K562 (cell line): ENCODE measurements around the gene PALLD. TPM values are rescaled to one million over a fixed set of nuclear protein-coding genes. Genes with fewer than 3 reads are reported as not detected.

Experiments
- ATAC-seq: fragments of 200-7000 bp; cut with Tn5 transposase; 3 replicates; pipeline ENCODE4 v1.9.1; 2020; ENCODE audit warnings: moderate library complexity
- BruUV-seq: library from RNA; stranded (reverse); fragments of 400-500 nt; replicated peaks from 2 replicates; lab custom pipeline; 2021; lab: Mats Ljungman, UMichigan
- CTCF ChIA-PET: fragments of 300-600 bp; formaldehyde crosslinking; extraction: SDS; loops from one replicate; lab custom pipeline; 2021; ENCODE audit warnings: low intra/inter-chr PET ratio; lab: Yijun Ruan, JAX
- POLR2A ChIA-PET: fragments of 300-600, 350-650 bp; sonication (Branson Sonifier 250); formaldehyde crosslinking; extraction: SDS; loops from one replicate; lab custom pipeline; 2021; ENCODE audit warnings: antibody characterized with exemption, inconsistent platforms; lab: Yijun Ruan, JAX
- DNase-seq, 4 experiments: peaks; one replicate each; pipeline versions ENCODE4 v3.0.0 to v3.0.0-alpha.2; 2011 to 2018; ENCODE audit warnings: low spot score in 3 of 4, mixed read lengths in 3 of 4; ENCODE audit errors: extremely low read depth in 1 of 4
- FAIRE-seq: peaks from 2 replicates; lab custom pipeline; 2011; peaks lifted over from hg19 to GRCh38; lab: Jason Lieb, UNC
- H2AFZ ChIP-seq: 2 replicates; pipeline ENCODE4 v1.6.0; 2011; ENCODE audit warnings: low read depth, low read length, control low read depth, inconsistent platforms
- H3K27ac ChIP-seq: fragments of 200-600 bp; 3 replicates; pipeline ENCODE4 v1.8.0; 2011; ENCODE audit warnings: low read depth, mild to moderate bottlenecking, control low read depth, inconsistent platforms, low read length, moderate library complexity, mixed read lengths; ENCODE audit errors: extremely low read depth
- H3K27me3 ChIP-seq, 2 experiments: fragments of 300-600 bp in 1 of 2; 2 replicates in 1 of 2; 3 replicates in 1 of 2; pipeline versions ENCODE4 v1.6.0 to v1.8.0; 2011; ENCODE audit warnings: inconsistent platforms in 2 of 2, low read length in 2 of 2, mild to moderate bottlenecking in 1 of 2, mixed read lengths in 1 of 2, moderate library complexity in 1 of 2; ENCODE audit not compliant: control insufficient read depth in 2 of 2, insufficient read depth in 2 of 2
- H3K36me3 ChIP-seq: fragments of 300-600 bp; 3 replicates; pipeline ENCODE4 v1.8.0; 2011; ENCODE audit warnings: mild to moderate bottlenecking, low read length, inconsistent platforms; ENCODE audit not compliant: control insufficient read depth, insufficient read depth
- H3K4me1 ChIP-seq, 2 experiments: fragments of 200-600 bp in 1 of 2; replicated peaks in 1 of 2; 2 replicates in 1 of 2; 3 replicates in 1 of 2; pipeline versions ENCODE4 v1.5.1 to v1.8.0; 2011; ENCODE audit warnings: inconsistent platforms in 2 of 2, low read length in 2 of 2, mild to moderate bottlenecking in 1 of 2, mixed read lengths in 1 of 2, moderate library complexity in 1 of 2; ENCODE audit not compliant: control insufficient read depth in 2 of 2, insufficient read depth in 2 of 2
- H3K4me2 ChIP-seq: 2 replicates; pipeline ENCODE4 v1.6.1; 2011; ENCODE audit warnings: low read length, control low read depth, inconsistent platforms, mixed read lengths; ENCODE audit not compliant: insufficient read depth
- H3K4me3 ChIP-seq: fragments of 200-600 bp; sonication (generic), shearing (Covaris generic); 2 replicates; pipeline ENCODE4 v1.5.1; 2016; ENCODE audit warnings: control low read depth, inconsistent platforms
- H3K79me2 ChIP-seq: fragments of 200-600 bp; 3 replicates; pipeline ENCODE4 v1.8.0; 2011; ENCODE audit warnings: low read length, inconsistent platforms; ENCODE audit not compliant: control insufficient read depth, insufficient read depth
- H3K9ac ChIP-seq, 2 experiments: 2 replicates each; pipeline versions ENCODE4 v1.6.0 to v1.6.1; 2011; ENCODE audit warnings: low read depth in 2 of 2, low read length in 2 of 2, control low read depth in 1 of 2, inconsistent platforms in 1 of 2, mild to moderate bottlenecking in 1 of 2, mixed read lengths in 1 of 2; ENCODE audit not compliant: insufficient read depth in 1 of 2
- H3K9me1 ChIP-seq: one replicate; pipeline ENCODE4 v1.6.0; 2011; ENCODE audit warnings: inconsistent platforms, mild to moderate bottlenecking, low read length, moderate library complexity; ENCODE audit not compliant: control insufficient read depth, insufficient read depth
- H3K9me3 ChIP-seq: replicated peaks from 2 replicates; pipeline ENCODE4 v1.5.1; 2011; ENCODE audit warnings: low read depth, low read length, inconsistent platforms; ENCODE audit not compliant: control insufficient read depth, insufficient read depth
- H4K20me1 ChIP-seq: replicated peaks from 2 replicates; pipeline ENCODE4 v1.6.1; 2011; ENCODE audit warnings: low read length, inconsistent platforms, mixed read lengths; ENCODE audit not compliant: control insufficient read depth, insufficient read depth
- BACH1 ChIP-seq: fragments of 200-800 bp; sonication (Bioruptor generic); IDR thresholded peaks from 2 replicates; pipeline ENCODE4 v1.6.1; 2016; ENCODE audit warnings: missing genetic modification characterization, missing compliant biosample characterization
- ELF2 ChIP-seq: fragments of 250-450 bp; sonication (Bioruptor Pico); IDR thresholded peaks from 2 replicates; pipeline ENCODE4 v1.5.0; 2021; ENCODE audit warnings: mild to moderate bottlenecking
- HDAC3 ChIP-seq: fragments of 450-650 bp; IDR thresholded peaks from 2 replicates; pipeline ENCODE4 v1.6.1; 2018; ENCODE audit warnings: borderline replicate concordance, mild to moderate bottlenecking, moderate library complexity; ENCODE audit not compliant: partially characterized antibody
- KLF16 ChIP-seq: IDR thresholded peaks from 2 replicates; pipeline ENCODE4 v1.6.1; 2016; ENCODE audit warnings: antibody characterized with exemption
- MLLT1 ChIP-seq, 2 experiments: fragments of 450-650 bp; IDR thresholded peaks; 2 replicates each; pipeline ENCODE4 v1.6.1; 2016
- RBM22 ChIP-seq: fragments of 200-400 bp; formaldehyde crosslinking; IDR thresholded peaks from 2 replicates; pipeline ENCODE4 v1.6.1; 2018; ENCODE audit warnings: low read length, low read depth; ENCODE audit not compliant: poor library complexity, severe bottlenecking
- SAFB ChIP-seq: fragments of 200-400 bp; formaldehyde crosslinking; IDR thresholded peaks from 2 replicates; pipeline ENCODE4 v1.6.1; 2017; ENCODE audit warnings: low read depth, low read length, borderline replicate concordance
- ZEB2 ChIP-seq: fragments of 450-650 bp; IDR thresholded peaks from 2 replicates; pipeline ENCODE4 v1.6.1; 2016
- ZNF121 ChIP-seq: sonication (generic); formaldehyde crosslinking; conservative IDR thresholded peaks from 2 replicates; pipeline ENCODE4 v1.8.0; 2022; ENCODE audit warnings: missing genetic modification reagents
- WGBS: fragments of 100-300 bp; shearing (Covaris generic); methylation state at CpG from one replicate; pipeline ENCODE4 v1.1.6; 2016; ENCODE audit warnings: low coverage, mixed read lengths; ENCODE audit not compliant: insufficient coverage; ENCODE audit errors: missing lambda C conversion rate; 5-methylcytosine and 5-hydroxymethylcytosine counted together
- in situ Hi-C: fragments of 300-500 bp; cut with MboI; formaldehyde crosslinking; loops from 4 replicates; pipeline ENCODE4 v1.15.0; 2018; ENCODE audit warnings: inconsistent platforms, mixed read lengths
- intact Hi-C: fragments of 100-400 bp; cut with micrococcal nuclease; formaldehyde crosslinking; loops from 2 replicates; pipeline ENCODE4 v1.14.2; 2022
- polyA plus RNA-seq, 8 experiments: library from polyadenylated mRNA; depleted of rRNA in 4 of 8; stranded (reverse) in 5 of 8; unstranded in 3 of 8; fragments of >200 nt; fragmentation: Nextera tagmentation in 2 of 8; fragmentation: Illumina TruSeq in 1 of 8; extraction: Ambion mirVana in 2 of 8; extraction: Trizol in 1 of 8; gene quantifications; 2 replicates each; pipeline versions ENCODE4 v1.2.1 to v1.2.3, GENCODE V29; 2011 to 2014; ENCODE audit warnings: inconsistent platforms in 1 of 8, missing spikeins in 1 of 8
- total RNA-seq, 7 experiments: library from RNA; depleted of rRNA in 6 of 7; stranded (reverse); fragments of >200 nt in 6 of 7; fragmentation: Illumina TruSeq in 2 of 7; extraction: Trizol in 2 of 7; gene quantifications; 2 replicates each; pipeline versions ENCODE4 v1.2.1 to v1.2.3, GENCODE V29; 2011 to 2021; ENCODE audit warnings: low replicate concordance in 1 of 7
- TF ChIP-seq, protein P1 (sequence below): fragments of 450-650 bp; formaldehyde crosslinking; IDR thresholded peaks from 2 replicates; pipeline ENCODE4 v1.4.0; 2020; ENCODE audit warnings: mild to moderate bottlenecking, moderate library complexity
- TF ChIP-seq, protein P2 (sequence below): fragments of 250-450 bp; sonication (Bioruptor Pico); IDR thresholded peaks from 2 replicates; pipeline ENCODE4 v1.5.0; 2021; ENCODE audit warnings: mild to moderate bottlenecking, borderline replicate concordance

The PALLD gene
- total and polyA plus RNA-seq, 9 of the 15 experiments (the other 6 are each of a cell fraction or from before 2014, with no cell fraction given): 0.01 to 0.35 (median 0.06) TPM; not detected in 3

- FAIRE-seq (no peak), ATAC-seq (no peak), DNase-seq (no peak)
- Histone ChIP-seq H2AFZ (no peak overlapping the region), H3K27ac (no peak overlapping the region), H3K27me3 (no peaks in the 10 kb centered on the region), H3K9ac (no peak overlapping the region), H4K20me1 (no peaks in the 10 kb centered on the region), H3K4me2 (no peak overlapping the region), H3K9me3 (no peaks in the 10 kb centered on the region), H3K36me3 (no peaks in the 10 kb centered on the region), H3K9me1 (no peaks in the 10 kb centered on the region), H3K4me3 (no peak overlapping the region), H3K79me2 (no peaks in the 10 kb centered on the region), H3K4me1 (no peaks in the 10 kb centered on the region)
- WGBS: under 1% methylated on average over 12 of the region's 12 CpGs
- ChIA-PET CTCF (no interaction called here), POLR2A (no interaction called here)
- no TSS peak for BruUV-seq
- TF ChIP-seq HDAC3: no peak
- TF ChIP-seq ZEB2: no peak
- in situ Hi-C loops: no loop called here
- intact Hi-C loops: no loop called here
Measured at GRCh38 chr4:168773388-168774195, 276.7 kb downstream of the PALLD start.

DNA sequence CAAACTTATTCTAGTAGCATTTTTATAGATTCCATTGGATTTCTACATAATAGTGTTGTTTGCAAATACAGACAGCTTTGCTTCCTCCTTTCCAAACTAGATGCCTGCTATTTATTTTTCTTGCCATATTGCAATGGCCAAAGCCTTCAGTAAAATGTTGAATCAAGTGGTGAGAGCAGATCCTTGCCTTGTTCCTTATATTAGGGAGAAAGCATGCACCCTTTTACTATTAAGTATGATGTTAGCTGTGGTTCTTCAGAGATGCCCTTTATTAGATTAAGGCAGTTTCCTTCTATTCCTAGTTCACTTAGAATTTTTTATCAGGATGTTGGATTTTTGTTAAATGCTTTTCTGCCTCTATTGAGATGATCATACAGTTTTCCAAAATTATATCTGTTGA is 279.5 kb downstream of the PALLD start:
- H3K9me3 ChIP-seq: no peaks in the 10 kb centered on the region
- intact Hi-C loops: no loop called here
- POLR2A ChIA-PET: no interaction called here
- TF ChIP-seq KLF16: no peak
- TF ChIP-seq ZNF121 (CRISPR knock-in tag): no peak
- TF ChIP-seq ELF2 (CRISPR knock-in tag): no peak
- no peak for TF ChIP-seq BACH1 (tag)
- no peak for TF ChIP-seq SAFB
- TF ChIP-seq MLLT1 (IDR thresholded peaks at IDR 0.05): no peak
- no peak for TF ChIP-seq RBM22
- TF ChIP-seq, protein P1, sequence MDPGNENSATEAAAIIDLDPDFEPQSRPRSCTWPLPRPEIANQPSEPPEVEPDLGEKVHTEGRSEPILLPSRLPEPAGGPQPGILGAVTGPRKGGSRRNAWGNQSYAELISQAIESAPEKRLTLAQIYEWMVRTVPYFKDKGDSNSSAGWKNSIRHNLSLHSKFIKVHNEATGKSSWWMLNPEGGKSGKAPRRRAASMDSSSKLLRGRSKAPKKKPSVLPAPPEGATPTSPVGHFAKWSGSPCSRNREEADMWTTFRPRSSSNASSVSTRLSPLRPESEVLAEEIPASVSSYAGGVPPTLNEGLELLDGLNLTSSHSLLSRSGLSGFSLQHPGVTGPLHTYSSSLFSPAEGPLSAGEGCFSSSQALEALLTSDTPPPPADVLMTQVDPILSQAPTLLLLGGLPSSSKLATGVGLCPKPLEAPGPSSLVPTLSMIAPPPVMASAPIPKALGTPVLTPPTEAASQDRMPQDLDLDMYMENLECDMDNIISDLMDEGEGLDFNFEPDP: no peak
- TF ChIP-seq, protein P2, sequence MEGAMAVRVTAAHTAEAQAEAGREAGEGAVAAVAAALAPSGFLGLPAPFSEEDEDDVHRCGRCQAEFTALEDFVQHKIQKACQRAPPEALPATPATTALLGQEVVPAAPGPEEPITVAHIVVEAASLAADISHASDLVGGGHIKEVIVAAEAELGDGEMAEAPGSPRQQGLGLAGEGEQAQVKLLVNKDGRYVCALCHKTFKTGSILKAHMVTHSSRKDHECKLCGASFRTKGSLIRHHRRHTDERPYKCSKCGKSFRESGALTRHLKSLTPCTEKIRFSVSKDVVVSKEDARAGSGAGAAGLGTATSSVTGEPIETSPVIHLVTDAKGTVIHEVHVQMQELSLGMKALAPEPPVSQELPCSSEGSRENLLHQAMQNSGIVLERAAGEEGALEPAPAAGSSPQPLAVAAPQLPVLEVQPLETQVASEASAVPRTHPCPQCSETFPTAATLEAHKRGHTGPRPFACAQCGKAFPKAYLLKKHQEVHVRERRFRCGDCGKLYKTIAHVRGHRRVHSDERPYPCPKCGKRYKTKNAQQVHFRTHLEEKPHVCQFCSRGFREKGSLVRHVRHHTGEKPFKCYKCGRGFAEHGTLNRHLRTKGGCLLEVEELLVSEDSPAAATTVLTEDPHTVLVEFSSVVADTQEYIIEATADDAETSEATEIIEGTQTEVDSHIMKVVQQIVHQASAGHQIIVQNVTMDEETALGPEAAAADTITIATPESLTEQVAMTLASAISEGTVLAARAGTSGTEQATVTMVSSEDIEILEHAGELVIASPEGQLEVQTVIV (CRISPR knock-in tag): no peak

More for the DNA sequence above, 279.5 kb downstream of the PALLD start:
- CTCF ChIA-PET: no interaction called here
- H3K4me1 ChIP-seq: no peaks in the 10 kb centered on the region
- ATAC-seq: no peak
- no peaks in the 10 kb centered on the region for H4K20me1 ChIP-seq
- H3K9ac ChIP-seq: no peak overlapping the region
- FAIRE-seq: no peak
- no peaks in the 10 kb centered on the region for H3K36me3 ChIP-seq
- no peaks in the 10 kb centered on the region for H3K27me3 ChIP-seq
- H3K27ac ChIP-seq: no peak overlapping the region
- in situ Hi-C loops: no loop called here
- no peak for DNase-seq
- no TSS peak for BruUV-seq
- H3K4me3 ChIP-seq: no peak overlapping the region
- no peaks in the 10 kb centered on the region for H3K9me1 ChIP-seq
- H3K79me2 ChIP-seq: no peaks in the 10 kb centered on the region
- H3K4me2 ChIP-seq: no peak overlapping the region
- no peak overlapping the region for H2AFZ ChIP-seq
